Skeletal muscle cell (primary cell): ENCODE results near the gene KMT5C.
A peak's percentile ranks its signal among the peaks of the same experiment; 100 is the strongest.

Experiments used
- DNase-seq: peaks from one replicate; pipeline ENCODE4 v3.0.0-alpha.2; 2010; ENCODE audit warnings: low read depth
- H3K4me3 ChIP-seq: 2 replicates; pipeline ENCODE4 v1.5.1; 2011; ENCODE audit warnings: low read depth, mild to moderate bottlenecking, control low read depth, low read length, moderate library complexity

The KMT5C gene

GRCh38 chr19:55345101-55345817 lies 5.6 kb downstream of the KMT5C start:
- no peak for DNase-seq
- H3K4me3 ChIP-seq: no peak overlapping the region

- no peak overlapping the region for H3K4me3 ChIP-seq
- no peak for DNase-seq
Observed at GRCh38 chr19:55345818-55346724, 6.4 kb downstream of the KMT5C start.

GRCh38 chr19:55346725-55347441 lies 7.2 kb downstream of the KMT5C start:
- DNase-seq: no peak
- H3K4me3 ChIP-seq: no peak overlapping the region

GRCh38 chr19:55347442-55348009 lies 7.8 kb downstream of the KMT5C start:
- no peak for DNase-seq
- H3K4me3 ChIP-seq: no peak overlapping the region

- H3K4me3 ChIP-seq: no peak overlapping the region
- no peak for DNase-seq
Observed at GRCh38 chr19:55348317-55349034, 8.8 kb downstream of the KMT5C start.

GRCh38 chr19:55350620-55351315 lies 11.1 kb downstream of the KMT5C start:
- DNase-seq: no peak
- no peak overlapping the region for H3K4me3 ChIP-seq

- no peak for DNase-seq
Observed at GRCh38 chr19:55352040-55352439, 12.4 kb downstream of the KMT5C start.

GRCh38 chr19:55352549-55353145 lies 13.0 kb downstream of the KMT5C start:
- H3K4me3 ChIP-seq: no peak overlapping the region

More at GRCh38 chr19:55352040-55352439, 12.4 kb downstream of the KMT5C start:
- no peak overlapping the region for H3K4me3 ChIP-seq

GRCh38 chr19:55353356-55353802 lies 13.7 kb downstream of the KMT5C start:
- peak overlapping the region; percentile 55 for H3K4me3 ChIP-seq

More at GRCh38 chr19:55352549-55353145, 13.0 kb downstream of the KMT5C start:
- DNase-seq: no peak

GRCh38 chr19:55353803-55354697 lies 14.4 kb downstream of the KMT5C start:
- H3K4me3 ChIP-seq: peak overlapping the region; percentile 55
- DNase-seq: no peak

More at GRCh38 chr19:55353356-55353802, 13.7 kb downstream of the KMT5C start:
- DNase-seq: no peak

GRCh38 chr19:55354698-55355212 lies 15.1 kb downstream of the KMT5C start, which contains the start of gene COX6B2:
COX6B2 (minus strand) TSS chr19:55354719; CDS start chr19:55354521, 198 bp downstream.
- no peak for DNase-seq
- H3K4me3 ChIP-seq: peak within 1 kb of the TSS; percentile 55

GRCh38 chr19:55355213-55355821 lies 15.6 kb downstream of the KMT5C start:
- no peak overlapping the region for H3K4me3 ChIP-seq
- DNase-seq: no peak

GRCh38 chr19:55358493-55358892 lies 18.8 kb downstream of the KMT5C start:
- H3K4me3 ChIP-seq: no peak overlapping the region
- DNase-seq: no peak

- no peak for DNase-seq
- no peak overlapping the region for H3K4me3 ChIP-seq
Observed at GRCh38 chr19:55358943-55359908, 19.6 kb downstream of the KMT5C start.

GRCh38 chr19:55360902-55361301 lies 21.2 kb downstream of the KMT5C start:
- no peak for DNase-seq
- no peak overlapping the region for H3K4me3 ChIP-seq
